ENCODE results near the gene SLC45A2.
"Not testable (repeated sequence)": the region's sequence is repeated elsewhere in the genome, so short reads cannot be mapped to it uniquely, and the experiment has no call there.

Gene SLC45A2

GRCh38 chr5:33914844-33915243, 69.6 kb downstream of the SLC45A2 start:
- not testable (repeated sequence) for DNase-seq

DNA sequence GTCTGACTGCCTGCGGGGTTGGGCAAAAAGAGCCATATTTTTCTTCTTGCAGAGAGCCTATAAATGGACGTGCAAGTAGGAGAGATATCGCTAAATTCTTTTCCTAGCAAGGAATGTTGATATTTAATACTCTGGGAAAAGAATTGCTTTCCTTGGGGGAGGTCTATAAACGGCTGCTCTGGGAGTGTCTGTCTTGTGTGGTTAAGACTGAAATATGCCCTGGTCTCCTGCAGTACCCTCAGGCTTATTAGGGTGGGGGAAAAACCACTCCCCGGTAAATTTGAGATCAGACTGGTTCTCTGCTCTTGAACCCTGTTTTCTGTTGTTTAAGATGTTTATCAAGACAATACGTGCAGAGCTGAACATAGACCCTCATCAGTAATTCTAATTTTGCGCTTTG, 78.2 kb downstream of the SLC45A2 start:
- DNase-seq: not testable (repeated sequence)

DNA sequence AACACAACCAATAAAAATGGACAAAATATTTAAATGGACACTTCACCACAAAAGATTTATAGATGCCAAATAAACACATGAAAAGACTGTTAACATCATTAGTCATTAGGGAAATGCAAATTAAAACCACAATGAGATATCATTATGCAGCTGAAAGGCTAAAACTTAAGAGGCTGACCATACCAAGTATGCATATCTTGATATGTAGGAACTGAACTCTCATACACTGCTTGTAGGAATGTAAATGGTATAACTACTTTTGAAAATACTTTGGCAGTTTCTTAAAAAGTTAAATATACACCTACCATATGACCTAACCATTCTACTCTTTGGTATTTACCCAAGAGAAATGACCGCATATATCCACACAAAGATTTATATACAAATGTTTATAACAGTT, 79.1 kb downstream of the SLC45A2 start:
- DNase-seq: no peak

DNA sequence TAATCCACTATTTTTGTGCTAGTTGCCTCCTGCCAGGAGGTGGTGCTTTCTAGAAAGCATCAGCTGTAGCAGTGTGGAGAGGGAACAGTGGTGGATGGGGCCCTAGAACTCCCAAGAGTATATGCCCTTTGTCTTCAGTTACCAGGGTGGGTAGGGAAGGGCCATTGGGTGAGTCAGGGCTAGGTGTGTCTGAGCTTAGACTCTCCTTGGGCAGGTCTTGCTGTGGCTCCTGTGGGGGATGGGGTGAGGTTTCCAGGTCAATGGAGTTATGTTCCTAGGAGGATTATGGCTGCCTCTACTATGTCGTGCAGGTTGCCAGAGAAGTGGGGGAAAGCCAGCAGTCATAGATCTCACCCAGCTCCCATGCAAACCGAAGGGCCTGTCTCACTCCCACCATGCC, 81.4 kb downstream of the SLC45A2 start:
- DNase-seq: no peak

GRCh38 chr5:33901156-33901555, 83.3 kb downstream of the SLC45A2 start:
- DNase-seq: no peak

Measured in 8988T (cell line).